GM12801 (cell line): ENCODE results near the gene ZNF157.

Experiments
- CTCF ChIP-seq: IDR thresholded peaks from one replicate; pipeline ENCODE4 v1.5.1; 2011; ENCODE audit warnings: control low read depth; ENCODE audit not compliant: insufficient read length; ENCODE audit errors: extremely low read depth

Gene ZNF157

GRCh38 chrX:47420265-47420664 is 49.9 kb downstream of the ZNF157 start:
- no peak for TF ChIP-seq CTCF

- no peak for TF ChIP-seq CTCF
These were observed 50.6 kb downstream of the ZNF157 start for GRCh38 chrX:47420962-47421361.

- no peak for TF ChIP-seq CTCF
These were observed 52.1 kb downstream of the ZNF157 start for GRCh38 chrX:47422444-47422843.

- no peak for TF ChIP-seq CTCF
These were observed 60.5 kb downstream of the ZNF157 start for GRCh38 chrX:47430925-47431324.

- no peak for TF ChIP-seq CTCF
These were observed 76.1 kb downstream of the ZNF157 start for GRCh38 chrX:47446431-47446830.

GRCh38 chrX:47446971-47447370 is 76.6 kb downstream of the ZNF157 start:
- TF ChIP-seq CTCF: no peak

GRCh38 chrX:47447607-47448006 is 77.2 kb downstream of the ZNF157 start:
- TF ChIP-seq CTCF: no peak

GRCh38 chrX:47448165-47448806 is 77.9 kb downstream of the ZNF157 start:
- no peak for TF ChIP-seq CTCF
